ENCODE data around the gene PNPLA7.
A peak's percentile ranks its signal among the peaks of the same experiment; 100 is the strongest.

The PNPLA7 gene

GRCh38 chr9:137586854-137587253, 36.7 kb upstream of the PNPLA7 start:
- H3K9me3 ChIP-seq (ENCODE audit: control insufficient read depth in 2 of 2, low read length in 2 of 2): no peaks in the 10 kb centered on the region
- H3K4me3 ChIP-seq (ENCODE audit: low read length in 2 of 2): no peak overlapping the region
- no peaks in the 10 kb centered on the region for H3K27me3 ChIP-seq (ENCODE audit: control insufficient read depth in 2 of 2, insufficient read depth in 2 of 2, low read length in 2 of 2)
- H3K36me3 ChIP-seq (ENCODE audit: control insufficient read depth in 2 of 2, insufficient read depth in 2 of 2, low read length in 2 of 2): peaks cover 28 to 31% of the 10 kb centered on the region in 2 donors
- H3K9ac ChIP-seq (ENCODE audit: low read depth in 1 of 2, low read length in 2 of 2): no peak overlapping the region
- H3K4me1 ChIP-seq (ENCODE audit: control insufficient read depth in 2 of 2, insufficient read depth in 2 of 2, low read length in 2 of 2): peaks cover 8 to 14% of the 10 kb centered on the region in 2 donors
- H3K27ac ChIP-seq (ENCODE audit: low read depth in 2 of 2, low read length in 2 of 2): no peak overlapping the region

GRCh38 chr9:137583957-137584356, 33.8 kb upstream of the PNPLA7 start:
- H3K27ac ChIP-seq (ENCODE audit: low read depth in 2 of 2, low read length in 2 of 2): no peak overlapping the region
- H3K4me3 ChIP-seq (ENCODE audit: low read length in 2 of 2): no peak overlapping the region
- no peaks in the 10 kb centered on the region for H3K9me3 ChIP-seq (ENCODE audit: control insufficient read depth in 2 of 2, low read length in 2 of 2)
- peaks cover 28 to 31% of the 10 kb centered on the region in 2 donors for H3K36me3 ChIP-seq (ENCODE audit: control insufficient read depth in 2 of 2, insufficient read depth in 2 of 2, low read length in 2 of 2)
- H3K27me3 ChIP-seq (ENCODE audit: control insufficient read depth in 2 of 2, insufficient read depth in 2 of 2, low read length in 2 of 2): no peaks in the 10 kb centered on the region
- H3K4me1 ChIP-seq (ENCODE audit: control insufficient read depth in 2 of 2, insufficient read depth in 2 of 2, low read length in 2 of 2): peaks cover 3% of the 10 kb centered on the region in 2 donors
- no peak overlapping the region for H3K9ac ChIP-seq (ENCODE audit: low read depth in 1 of 2, low read length in 2 of 2)

DNA sequence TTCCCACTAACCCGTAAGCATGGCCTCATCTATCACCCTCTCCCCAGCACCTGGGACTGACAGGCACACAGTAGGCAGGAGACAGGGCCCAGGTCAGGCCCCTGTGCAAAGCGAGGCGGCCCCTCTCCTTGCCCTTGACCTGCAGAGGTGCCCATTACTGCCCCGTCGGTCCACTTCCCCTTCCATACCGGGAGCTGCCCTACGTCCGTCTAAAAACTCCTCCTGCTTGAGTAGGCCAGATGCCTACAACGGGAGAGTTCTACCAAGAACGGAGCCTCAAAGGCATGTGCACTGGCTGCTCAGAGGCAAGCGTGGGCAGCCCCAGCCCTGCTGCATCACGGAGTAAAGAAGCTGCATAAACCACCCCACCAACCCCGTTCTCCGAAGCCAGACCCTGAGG, 33.1 kb upstream of the PNPLA7 start:
- no peaks in the 10 kb centered on the region for H3K9me3 ChIP-seq (ENCODE audit: control insufficient read depth in 2 of 2, low read length in 2 of 2)
- H3K4me3 ChIP-seq (ENCODE audit: low read length in 2 of 2): no peak overlapping the region
- no peak overlapping the region for H3K27ac ChIP-seq (ENCODE audit: low read depth in 2 of 2, low read length in 2 of 2)
- peaks cover 0 to 3% of the 10 kb centered on the region in 2 donors for H3K4me1 ChIP-seq (ENCODE audit: control insufficient read depth in 2 of 2, insufficient read depth in 2 of 2, low read length in 2 of 2)
- peaks cover 26 to 31% of the 10 kb centered on the region in 2 donors for H3K36me3 ChIP-seq (ENCODE audit: control insufficient read depth in 2 of 2, insufficient read depth in 2 of 2, low read length in 2 of 2)
- no peaks in the 10 kb centered on the region for H3K27me3 ChIP-seq (ENCODE audit: control insufficient read depth in 2 of 2, insufficient read depth in 2 of 2, low read length in 2 of 2)
- H3K9ac ChIP-seq (ENCODE audit: low read depth in 1 of 2, low read length in 2 of 2): no peak overlapping the region

- H3K4me3 ChIP-seq (ENCODE audit: low read length in 2 of 2): no peak overlapping the region
- peaks cover 21 to 26% of the 10 kb centered on the region in 2 donors for H3K36me3 ChIP-seq (ENCODE audit: control insufficient read depth in 2 of 2, insufficient read depth in 2 of 2, low read length in 2 of 2)
- H3K27me3 ChIP-seq (ENCODE audit: control insufficient read depth in 2 of 2, insufficient read depth in 2 of 2, low read length in 2 of 2): no peaks in the 10 kb centered on the region
- no peak overlapping the region for H3K9ac ChIP-seq (ENCODE audit: low read depth in 1 of 2, low read length in 2 of 2)
- no peak overlapping the region for H3K27ac ChIP-seq (ENCODE audit: low read depth in 2 of 2, low read length in 2 of 2)
- peaks cover 7 to 8% of the 10 kb centered on the region in 2 donors for H3K4me1 ChIP-seq (ENCODE audit: control insufficient read depth in 2 of 2, insufficient read depth in 2 of 2, low read length in 2 of 2)
- H3K9me3 ChIP-seq (ENCODE audit: control insufficient read depth in 2 of 2, low read length in 2 of 2): no peaks in the 10 kb centered on the region
Measured at GRCh38 chr9:137582286-137582860, 32.2 kb upstream of the PNPLA7 start.

- Histone ChIP-seq H3K4me1 (ENCODE audit: control insufficient read depth in 2 of 2, insufficient read depth in 2 of 2, low read length in 2 of 2) (peaks cover 11 to 12% of the 10 kb centered on the region in 2 donors), H3K9me3 (ENCODE audit: control insufficient read depth in 2 of 2, low read length in 2 of 2) (no peaks in the 10 kb centered on the region), H3K9ac (ENCODE audit: low read depth in 1 of 2, low read length in 2 of 2) (no peak overlapping the region), H3K27me3 (ENCODE audit: control insufficient read depth in 2 of 2, insufficient read depth in 2 of 2, low read length in 2 of 2) (no peaks in the 10 kb centered on the region), H3K4me3 (ENCODE audit: low read length in 2 of 2) (no peak overlapping the region), H3K27ac (ENCODE audit: low read depth in 2 of 2, low read length in 2 of 2) (no peak overlapping the region), H3K36me3 (ENCODE audit: control insufficient read depth in 2 of 2, insufficient read depth in 2 of 2, low read length in 2 of 2) (peaks cover 13 to 19% of the 10 kb centered on the region in 2 donors)
Measured at GRCh38 chr9:137581361-137582285, 31.4 kb upstream of the PNPLA7 start.

GRCh38 chr9:137580954-137581322, 30.7 kb upstream of the PNPLA7 start:
- no peak overlapping the region for H3K9ac ChIP-seq (ENCODE audit: low read depth in 1 of 2, low read length in 2 of 2)
- no peak overlapping the region for H3K4me3 ChIP-seq (ENCODE audit: low read length in 2 of 2)
- H3K36me3 ChIP-seq (ENCODE audit: control insufficient read depth in 2 of 2, insufficient read depth in 2 of 2, low read length in 2 of 2): peaks cover 15 to 18% of the 10 kb centered on the region in 2 donors
- peaks cover 11 to 12% of the 10 kb centered on the region in 2 donors for H3K4me1 ChIP-seq (ENCODE audit: control insufficient read depth in 2 of 2, insufficient read depth in 2 of 2, low read length in 2 of 2)
- no peaks in the 10 kb centered on the region for H3K27me3 ChIP-seq (ENCODE audit: control insufficient read depth in 2 of 2, insufficient read depth in 2 of 2, low read length in 2 of 2)
- no peaks in the 10 kb centered on the region for H3K9me3 ChIP-seq (ENCODE audit: control insufficient read depth in 2 of 2, low read length in 2 of 2)
- H3K27ac ChIP-seq (ENCODE audit: low read depth in 2 of 2, low read length in 2 of 2): no peak overlapping the region

DNA sequence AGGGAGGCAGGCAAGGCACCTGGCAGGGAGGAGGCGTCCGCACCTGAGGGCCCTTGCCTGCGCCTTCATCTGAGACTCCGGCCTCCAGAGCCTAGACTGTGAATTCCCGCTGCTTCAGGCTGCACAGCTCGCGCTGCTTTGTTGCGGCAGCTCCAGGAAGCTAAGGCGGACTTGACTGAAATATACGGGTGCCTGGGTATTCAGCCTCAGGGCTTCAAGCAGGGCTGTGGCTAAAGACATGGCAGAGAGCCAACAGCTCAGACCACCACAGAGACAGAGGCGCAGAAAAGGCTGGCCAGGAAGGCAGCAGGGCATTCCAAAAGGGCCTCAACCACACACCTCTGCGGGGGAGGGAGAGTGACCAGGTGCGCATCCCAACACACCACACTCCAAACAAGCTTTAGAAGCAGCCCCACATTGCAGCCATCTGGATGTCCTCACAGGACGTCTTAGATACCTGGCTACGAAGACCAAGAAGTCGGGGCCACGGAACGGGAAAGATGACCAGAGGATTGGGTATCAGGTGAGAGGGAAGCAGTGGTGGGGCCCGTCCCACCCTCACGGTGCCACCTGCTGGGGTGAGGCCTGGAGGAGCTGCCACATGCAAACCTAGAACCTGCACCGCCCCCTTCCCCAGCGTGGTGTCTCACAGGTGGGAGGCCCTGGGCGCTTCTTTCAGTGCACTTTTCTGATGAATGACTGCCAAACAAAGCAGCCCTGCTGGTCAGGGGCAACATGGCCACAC, 30.2 kb upstream of the PNPLA7 start:
- Histone ChIP-seq H3K9ac (ENCODE audit: low read depth in 1 of 2, low read length in 2 of 2) (no peak overlapping the region), H3K9me3 (ENCODE audit: control insufficient read depth in 2 of 2, low read length in 2 of 2) (no peaks in the 10 kb centered on the region), H3K36me3 (ENCODE audit: control insufficient read depth in 2 of 2, insufficient read depth in 2 of 2, low read length in 2 of 2) (peaks cover 13 to 17% of the 10 kb centered on the region in 2 donors), H3K27ac (ENCODE audit: low read depth in 2 of 2, low read length in 2 of 2) (no peak overlapping the region), H3K4me1 (ENCODE audit: control insufficient read depth in 2 of 2, insufficient read depth in 2 of 2, low read length in 2 of 2) (peaks cover 11 to 12% of the 10 kb centered on the region in 2 donors), H3K27me3 (ENCODE audit: control insufficient read depth in 2 of 2, insufficient read depth in 2 of 2, low read length in 2 of 2) (no peaks in the 10 kb centered on the region), H3K4me3 (ENCODE audit: low read length in 2 of 2) (no peak overlapping the region)

DNA sequence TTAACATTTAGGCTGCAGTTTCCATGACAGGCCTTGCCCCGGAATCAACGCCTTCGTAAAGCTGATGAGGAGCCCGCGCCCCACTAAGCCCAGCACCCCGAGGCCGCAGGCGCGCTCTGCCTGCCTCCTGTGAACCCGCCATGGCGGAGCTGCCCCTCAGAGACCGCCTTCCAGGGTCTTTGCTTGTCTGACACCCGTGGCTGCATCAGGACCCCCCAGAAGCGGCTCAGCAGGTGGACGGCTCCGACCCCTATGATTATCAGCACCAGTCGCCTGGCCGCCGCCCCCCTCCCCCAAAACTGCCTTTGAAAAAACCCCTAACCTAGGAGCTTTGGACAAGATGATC, 29.0 kb upstream of the PNPLA7 start:
- no peaks in the 10 kb centered on the region for H3K9me3 ChIP-seq (ENCODE audit: control insufficient read depth in 2 of 2, low read length in 2 of 2)
- H3K4me3 ChIP-seq (ENCODE audit: low read length in 2 of 2): peak overlapping the region; percentile 60 to 94
- peaks cover 11 to 12% of the 10 kb centered on the region in 2 donors for H3K4me1 ChIP-seq (ENCODE audit: control insufficient read depth in 2 of 2, insufficient read depth in 2 of 2, low read length in 2 of 2)
- H3K9ac ChIP-seq (ENCODE audit: low read depth in 1 of 2, low read length in 2 of 2): peak overlapping the region in 1 of 2 donors; percentile 78
- H3K36me3 ChIP-seq (ENCODE audit: control insufficient read depth in 2 of 2, insufficient read depth in 2 of 2, low read length in 2 of 2): peaks cover 20 to 24% of the 10 kb centered on the region in 2 donors
- H3K27me3 ChIP-seq (ENCODE audit: control insufficient read depth in 2 of 2, insufficient read depth in 2 of 2, low read length in 2 of 2): no peaks in the 10 kb centered on the region
- peak overlapping the region; percentile 81 to 82 for H3K27ac ChIP-seq (ENCODE audit: low read depth in 2 of 2, low read length in 2 of 2)

DNA sequence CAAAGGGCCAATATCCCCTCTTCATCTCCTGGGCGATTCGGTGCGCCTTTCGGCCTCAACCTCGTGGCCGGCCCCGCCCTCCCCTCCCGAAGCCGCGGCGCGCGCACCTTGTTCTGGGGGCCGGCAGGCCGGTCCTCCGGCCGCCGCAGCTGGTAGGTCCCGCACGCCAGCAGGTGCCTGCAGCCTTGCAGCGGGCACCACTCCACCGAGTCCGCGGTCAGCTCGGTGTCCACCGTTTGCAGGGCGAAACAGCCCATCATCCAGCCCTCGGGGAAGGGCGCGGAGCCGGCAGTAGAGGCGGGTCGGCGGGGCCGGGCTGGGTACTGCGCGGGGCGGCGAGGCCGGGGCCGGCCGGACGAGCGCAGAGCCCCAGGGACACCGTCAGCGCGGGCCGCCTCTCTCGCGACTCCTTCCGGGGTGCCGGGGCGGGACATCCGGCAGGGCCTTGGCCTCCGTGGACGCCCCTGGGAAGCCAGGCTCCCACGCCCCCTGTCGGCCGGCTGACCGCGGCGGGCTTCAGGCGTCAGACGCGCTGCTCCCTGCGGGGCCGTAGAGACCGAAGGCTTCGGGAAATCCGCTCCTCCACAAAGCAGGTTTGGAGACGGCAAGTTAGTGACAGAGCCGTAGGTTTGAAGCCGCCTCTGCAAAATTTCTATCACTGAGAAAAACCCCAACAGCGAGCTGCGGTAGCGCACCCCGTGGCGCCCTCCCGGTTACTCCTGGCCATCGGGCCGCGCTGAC, 28.5 kb upstream of the PNPLA7 start, which contains the start of gene DPH7:
TSS of gene DPH7 (minus strand) at position 408 of the 741 bp plus-strand sequence. CDS start at position 260, 148 bp downstream.
- Histone ChIP-seq H3K9ac (ENCODE audit: low read depth in 1 of 2, low read length in 2 of 2) (peak within 1 kb of the TSS; percentile 78 to 88), H3K27ac (ENCODE audit: low read depth in 2 of 2, low read length in 2 of 2) (peak within 1 kb of the TSS; percentile 81 to 82), H3K36me3 (ENCODE audit: control insufficient read depth in 2 of 2, insufficient read depth in 2 of 2, low read length in 2 of 2) (peaks cover 21 to 30% of the 10 kb centered on the region in 2 donors), H3K4me1 (ENCODE audit: control insufficient read depth in 2 of 2, insufficient read depth in 2 of 2, low read length in 2 of 2) (peaks cover 11 to 12% of the 10 kb centered on the region in 2 donors), H3K9me3 (ENCODE audit: control insufficient read depth in 2 of 2, low read length in 2 of 2) (no peaks in the 10 kb centered on the region), H3K27me3 (ENCODE audit: control insufficient read depth in 2 of 2, insufficient read depth in 2 of 2, low read length in 2 of 2) (no peaks in the 10 kb centered on the region), H3K4me3 (ENCODE audit: low read length in 2 of 2) (peak within 1 kb of the TSS; percentile 84 to 94)
